ENCODE data around the gene IRGQ. TPM values are rescaled to one million over a fixed set of nuclear protein-coding genes. Genes with fewer than 3 reads are reported as not detected.

Gene IRGQ
- total RNA-seq, 2 experiments from 2014 or later = 28.9 to 29.8 TPM

DNA sequence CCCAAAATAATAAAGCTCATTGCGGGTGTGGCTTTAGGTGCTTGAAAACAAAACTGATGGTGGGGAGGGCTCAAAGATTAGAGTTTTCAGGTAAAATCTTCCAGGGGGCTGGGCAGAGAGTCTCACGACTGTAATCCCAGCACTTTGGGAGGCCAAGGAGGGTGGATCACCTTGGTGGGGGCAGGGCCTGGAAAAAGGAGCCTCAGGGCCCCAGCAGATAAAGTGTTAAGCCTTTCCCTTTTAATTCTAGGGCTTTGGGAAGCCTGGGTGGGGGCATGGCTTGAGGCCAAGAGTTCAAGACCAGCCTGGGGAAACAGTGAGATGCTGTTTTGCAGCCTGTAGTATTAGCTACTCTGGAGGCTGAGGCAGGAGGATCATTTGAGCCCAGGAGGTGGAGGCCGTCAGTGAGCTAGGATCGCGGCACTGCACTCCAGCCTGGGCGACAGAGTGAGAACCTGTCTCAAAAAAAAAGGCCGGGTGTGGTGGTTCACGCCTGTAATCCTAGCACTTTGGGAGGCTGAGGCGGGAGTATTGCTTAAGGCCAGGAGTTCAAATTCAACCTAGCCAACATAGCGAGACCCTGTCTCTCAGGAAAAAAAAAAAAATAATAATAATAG, 1.7 kb downstream of the IRGQ start:
- H3K27me3 ChIP-seq (ENCODE audit: control insufficient read depth in 1 of 2, insufficient read depth in 2 of 2, low read length in 2 of 2) = no peaks in the 10 kb centered on the region
- Mint-ChIP-seq H3K36me3 (ENCODE audit: low read depth) (peaks cover 50% of the 10 kb centered on the region), H3K4me3 (peak overlapping the region; percentile 81), H3K9me3 (no peaks in the 10 kb centered on the region), H3K4me1 (ENCODE audit: low read depth) (peaks cover 56% of the 10 kb centered on the region), H3K27ac (peak overlapping the region; percentile 100), H3K27me3 (no peaks in the 10 kb centered on the region)
- H3K4me3 ChIP-seq (ENCODE audit: low read length) = peak overlapping the region; percentile 73
- intact Hi-C loops (cut with DNase I, micrococcal nuclease) = loop anchor here (1.0 to 5.0 kb wide), 4 partner anchors 39 to 147 kb away; partner anchors contain the start of gene ZNF575 (in 1 of the 2)
- TF ChIP-seq, protein P1, sequence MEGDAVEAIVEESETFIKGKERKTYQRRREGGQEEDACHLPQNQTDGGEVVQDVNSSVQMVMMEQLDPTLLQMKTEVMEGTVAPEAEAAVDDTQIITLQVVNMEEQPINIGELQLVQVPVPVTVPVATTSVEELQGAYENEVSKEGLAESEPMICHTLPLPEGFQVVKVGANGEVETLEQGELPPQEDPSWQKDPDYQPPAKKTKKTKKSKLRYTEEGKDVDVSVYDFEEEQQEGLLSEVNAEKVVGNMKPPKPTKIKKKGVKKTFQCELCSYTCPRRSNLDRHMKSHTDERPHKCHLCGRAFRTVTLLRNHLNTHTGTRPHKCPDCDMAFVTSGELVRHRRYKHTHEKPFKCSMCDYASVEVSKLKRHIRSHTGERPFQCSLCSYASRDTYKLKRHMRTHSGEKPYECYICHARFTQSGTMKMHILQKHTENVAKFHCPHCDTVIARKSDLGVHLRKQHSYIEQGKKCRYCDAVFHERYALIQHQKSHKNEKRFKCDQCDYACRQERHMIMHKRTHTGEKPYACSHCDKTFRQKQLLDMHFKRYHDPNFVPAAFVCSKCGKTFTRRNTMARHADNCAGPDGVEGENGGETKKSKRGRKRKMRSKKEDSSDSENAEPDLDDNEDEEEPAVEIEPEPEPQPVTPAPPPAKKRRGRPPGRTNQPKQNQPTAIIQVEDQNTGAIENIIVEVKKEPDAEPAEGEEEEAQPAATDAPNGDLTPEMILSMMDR (IDR thresholded peaks at IDR 0.05) = no peak
- ChIA-PET CTCF (interaction anchor here (0.5 to 5.8 kb wide), 28 partner anchors 10 to 183 kb away, joined by 3 to 122 read pairs (median 5); partner anchors contain the start of genes ETHE1, PHLDB3, PINLYP and PLAUR), POLR2A (interaction anchor here (0.5 to 3.3 kb wide), 17 partner anchors 11 to 701 kb away, joined by 3 to 52 read pairs (median 7); partner anchors contain the start of genes PHLDB3, PINLYP, XRCC1 and ZNF575)
- ATAC-seq (ENCODE audit: poor library complexity) (no peak), DNase-seq (no peak)
- H3K9me3 ChIP-seq (ENCODE audit: control insufficient read depth in 1 of 2, insufficient read depth in 1 of 2, low read length in 2 of 2) = no peaks in the 10 kb centered on the region
- H3K27ac ChIP-seq (ENCODE audit: low read depth in 1 of 2, low read length in 2 of 2) = peak overlapping the region; percentile 97
- H3K4me1 ChIP-seq (ENCODE audit: insufficient read depth, low read length) = peaks cover 48% of the 10 kb centered on the region
- peaks cover 23% of the 10 kb centered on the region for H3K36me3 ChIP-seq (ENCODE audit: insufficient read depth, low read length)

DNA sequence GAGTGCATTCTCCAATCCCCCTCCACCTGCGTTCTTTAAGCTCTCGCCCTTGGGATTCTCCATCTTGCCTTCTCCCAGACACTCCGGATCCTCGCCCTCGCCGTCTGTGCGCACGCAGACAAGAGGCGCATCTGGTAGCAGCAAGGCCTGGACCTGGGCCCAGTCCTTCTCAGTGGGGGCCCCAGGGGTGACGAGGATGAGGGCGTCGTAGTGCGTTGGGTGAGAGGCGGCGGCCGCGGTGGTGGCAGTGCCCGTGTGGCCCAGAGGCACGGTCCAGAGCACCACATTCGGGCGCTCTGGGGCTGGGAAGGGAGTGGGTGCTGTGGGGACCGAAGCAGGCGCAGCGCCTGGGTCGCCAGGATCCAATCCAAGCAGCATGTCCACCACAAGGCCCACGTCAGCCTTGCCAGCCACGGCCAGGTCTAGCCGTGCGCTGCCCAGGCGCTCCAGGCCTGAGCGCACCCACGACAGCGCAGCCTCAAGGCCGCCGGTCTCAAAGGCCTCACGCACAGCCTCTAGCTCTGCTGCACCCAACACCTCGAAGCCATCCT, 3.1 kb downstream of the IRGQ start:
- peaks cover 45% of the 10 kb centered on the region for H3K36me3 Mint-ChIP-seq (ENCODE audit: low read depth)
- ChIA-PET CTCF (no interaction called here), POLR2A (no interaction called here)
- DNase-seq = no peak
- H3K4me3 Mint-ChIP-seq = no peak overlapping the region
- TF ChIP-seq, protein P1 (IDR thresholded peaks at IDR 0.05) = no peak
- intact Hi-C loops (cut with DNase I, micrococcal nuclease) = loop anchor here in 1 of 2 experiments (5.0 kb wide), 1 partner anchor 56 kb away; no protein-coding TSS in a partner anchor
- Histone ChIP-seq H3K4me1 (ENCODE audit: insufficient read depth, low read length) (peaks cover 47% of the 10 kb centered on the region), H3K4me3 (ENCODE audit: low read length) (no peak overlapping the region), H3K36me3 (ENCODE audit: insufficient read depth, low read length) (peaks cover 13% of the 10 kb centered on the region), H3K27ac (ENCODE audit: low read depth in 1 of 2, low read length in 2 of 2) (no peak overlapping the region), H3K9me3 (ENCODE audit: control insufficient read depth in 1 of 2, insufficient read depth in 1 of 2, low read length in 2 of 2) (no peaks in the 10 kb centered on the region), H3K27me3 (ENCODE audit: control insufficient read depth in 1 of 2, insufficient read depth in 2 of 2, low read length in 2 of 2) (no peaks in the 10 kb centered on the region)
- no peaks in the 10 kb centered on the region for H3K9me3 Mint-ChIP-seq
- H3K27ac Mint-ChIP-seq = peak overlapping the region; percentile 75
- ATAC-seq (ENCODE audit: poor library complexity) = no peak
- peaks cover 50% of the 10 kb centered on the region for H3K4me1 Mint-ChIP-seq (ENCODE audit: low read depth)
- no peaks in the 10 kb centered on the region for H3K27me3 Mint-ChIP-seq

DNA sequence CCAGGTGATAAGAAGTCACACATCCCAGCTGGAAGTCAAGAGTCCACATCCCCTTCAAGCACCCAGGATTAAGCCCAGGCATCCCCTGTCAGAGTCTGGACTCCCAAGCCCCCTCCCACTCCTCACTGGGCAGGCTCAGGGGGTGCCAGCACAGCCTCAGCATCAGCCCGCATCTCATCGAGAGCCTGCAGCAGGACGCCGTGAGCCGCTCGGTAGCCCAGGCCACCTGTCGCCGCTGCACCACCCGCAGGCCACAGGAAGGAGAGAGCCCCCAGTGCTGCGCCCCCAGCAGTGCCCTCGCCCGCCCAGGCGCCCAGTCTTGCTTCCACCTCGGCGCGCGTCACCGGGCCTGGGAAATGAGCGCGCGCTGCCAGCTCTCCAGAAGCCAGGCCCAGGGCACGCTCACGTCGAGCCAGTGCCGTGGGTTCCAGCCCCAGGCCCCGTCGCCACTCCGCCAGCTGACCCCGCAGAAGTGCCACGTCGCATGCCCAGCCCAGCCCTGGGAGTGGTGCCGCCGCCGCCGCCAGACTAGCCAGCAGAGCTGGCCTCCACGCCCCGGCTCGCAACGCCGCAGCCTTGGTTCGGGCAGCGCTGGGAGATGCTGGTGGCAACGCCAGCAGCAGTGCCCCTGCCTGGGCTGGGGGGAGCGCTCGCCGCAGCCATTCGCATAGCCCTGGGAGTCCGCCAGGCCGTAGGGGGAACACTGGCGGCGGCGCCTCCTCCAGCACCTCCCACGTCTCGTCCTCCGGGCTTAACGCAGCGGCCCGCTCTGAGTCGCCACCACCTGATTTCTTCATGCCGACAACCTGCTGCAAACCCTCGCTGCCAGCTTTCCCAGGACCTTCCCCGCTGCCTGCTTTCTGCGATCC, 3.8 kb downstream of the IRGQ start:
- no peak overlapping the region for H3K4me3 Mint-ChIP-seq
- ChIA-PET POLR2A (interaction anchor here (0.6 kb wide), 1 partner anchor 57 kb away, joined by 3 read pairs; no protein-coding TSS in a partner anchor), CTCF (interaction anchor here (0.7 kb wide), 1 partner anchor 144 kb away, joined by 3 read pairs; no protein-coding TSS in a partner anchor)
- peaks cover 41% of the 10 kb centered on the region for H3K36me3 Mint-ChIP-seq (ENCODE audit: low read depth)
- H3K27me3 Mint-ChIP-seq = no peaks in the 10 kb centered on the region
- peaks cover 13% of the 10 kb centered on the region for H3K36me3 ChIP-seq (ENCODE audit: insufficient read depth, low read length)
- no peak overlapping the region for H3K4me3 ChIP-seq (ENCODE audit: low read length)
- H3K27ac ChIP-seq (ENCODE audit: low read depth in 1 of 2, low read length in 2 of 2) = no peak overlapping the region
- no peaks in the 10 kb centered on the region for H3K27me3 ChIP-seq (ENCODE audit: control insufficient read depth in 1 of 2, insufficient read depth in 2 of 2, low read length in 2 of 2)
- H3K9me3 ChIP-seq (ENCODE audit: control insufficient read depth in 1 of 2, insufficient read depth in 1 of 2, low read length in 2 of 2) = no peaks in the 10 kb centered on the region
- intact Hi-C loops (cut with DNase I, micrococcal nuclease) = loop anchor here in 1 of 2 experiments (5.0 kb wide), 1 partner anchor 55 kb away; no protein-coding TSS in a partner anchor
- H3K4me1 ChIP-seq (ENCODE audit: insufficient read depth, low read length) = peaks cover 39% of the 10 kb centered on the region
- ATAC-seq (ENCODE audit: poor library complexity) = no peak
- H3K9me3 Mint-ChIP-seq = no peaks in the 10 kb centered on the region
- H3K4me1 Mint-ChIP-seq (ENCODE audit: low read depth) = peaks cover 42% of the 10 kb centered on the region
- TF ChIP-seq, protein P1 (IDR thresholded peaks at IDR 0.05) = no peak
- no peak for DNase-seq
- no peak overlapping the region for H3K27ac Mint-ChIP-seq

All from CD4-positive, alpha-beta T cell (primary cell).